H9 (cell line): ENCODE measurements around the gene TMEM242. TPM values are rescaled to one million over a fixed set of nuclear protein-coding genes. Genes with fewer than 3 reads are reported as not detected.

Source experiments
- DNase-seq: peaks from one replicate; pipeline ENCODE4 v3.0.0-alpha.2; 2017
- H2AFZ ChIP-seq: one replicate; pipeline ENCODE4 v1.6.1; 2013; ENCODE audit warnings: mild to moderate bottlenecking, low read length, control low read depth, moderate library complexity
- H2AK5ac ChIP-seq: 2 replicates; pipeline ENCODE4 v1.6.1; 2013; ENCODE audit warnings: low read length, control low read depth, mixed read lengths; ENCODE audit not compliant: insufficient read length
- H2BK120ac ChIP-seq: one replicate; pipeline ENCODE4 v1.6.1; 2013; ENCODE audit warnings: low read depth, mild to moderate bottlenecking, low read length, control low read depth, inconsistent platforms; ENCODE audit not compliant: poor library complexity, severe bottlenecking
- H2BK12ac ChIP-seq: 2 replicates; pipeline ENCODE4 v1.6.1; 2013; ENCODE audit warnings: low read length, control low read depth, mixed read lengths, low read depth; ENCODE audit not compliant: insufficient read length
- H2BK15ac ChIP-seq: 2 replicates; pipeline ENCODE4 v1.6.1; 2013; ENCODE audit warnings: low read depth, low read length, control low read depth
- H2BK20ac ChIP-seq: one replicate; pipeline ENCODE4 v1.6.1; 2013; ENCODE audit warnings: low read depth, mild to moderate bottlenecking, low read length, control low read depth, inconsistent platforms; ENCODE audit not compliant: poor library complexity, severe bottlenecking
- H2BK5ac ChIP-seq: 2 replicates; pipeline ENCODE4 v1.6.1; 2013; ENCODE audit warnings: low read length, control low read depth, mixed read lengths; ENCODE audit not compliant: insufficient read length
- H3K14ac ChIP-seq: 2 replicates; pipeline ENCODE4 v1.6.1; 2013; ENCODE audit warnings: low read length, control low read depth; ENCODE audit not compliant: insufficient read depth
- H3K18ac ChIP-seq: 2 replicates; pipeline ENCODE4 v1.6.1; 2013; ENCODE audit warnings: low read depth, mild to moderate bottlenecking, mixed read lengths, low read length, control low read depth; ENCODE audit not compliant: insufficient read length
- H3K23ac ChIP-seq: 2 replicates; pipeline ENCODE4 v1.6.1; 2013; ENCODE audit warnings: low read length, control low read depth, mixed read lengths, low read depth; ENCODE audit not compliant: insufficient read length
- H3K23me2 ChIP-seq: 2 replicates; pipeline ENCODE4 v1.6.1; 2013; ENCODE audit warnings: low read depth, mild to moderate bottlenecking, mixed read lengths, low read length, control low read depth; ENCODE audit not compliant: insufficient read length, poor library complexity, severe bottlenecking
- H3K27ac ChIP-seq: 2 replicates; pipeline ENCODE4 v1.5.1; 2013; ENCODE audit warnings: low read length, control low read depth, mixed read lengths, low read depth; ENCODE audit not compliant: insufficient read length
- H3K27me3 ChIP-seq: 2 replicates; pipeline ENCODE4 v1.6.1; 2013; ENCODE audit warnings: low read length, control low read depth, inconsistent platforms; ENCODE audit not compliant: insufficient read depth
- H3K4ac ChIP-seq: 2 replicates; pipeline ENCODE4 v1.6.1; 2013; ENCODE audit warnings: low read depth, mild to moderate bottlenecking, control low read depth, inconsistent platforms, low read length, moderate library complexity
- H3K4me1 ChIP-seq: 2 replicates; pipeline ENCODE4 v1.6.1; 2013; ENCODE audit warnings: low read length, control low read depth, inconsistent platforms; ENCODE audit not compliant: insufficient read depth
- H3K4me2 ChIP-seq: 2 replicates; pipeline ENCODE4 v1.6.1; 2013; ENCODE audit warnings: low read length, control low read depth, mixed read lengths; ENCODE audit not compliant: insufficient read length, insufficient read depth
- H3K56ac ChIP-seq: 2 replicates; pipeline ENCODE4 v1.6.1; 2013; ENCODE audit warnings: low read depth, mild to moderate bottlenecking, mixed read lengths, low read length, control low read depth; ENCODE audit not compliant: insufficient read length
- H3K79me1 ChIP-seq: 2 replicates; pipeline ENCODE4 v1.6.1; 2013; ENCODE audit warnings: low read depth, mild to moderate bottlenecking, moderate library complexity, low read length, control low read depth, inconsistent platforms; ENCODE audit not compliant: insufficient read depth, poor library complexity, severe bottlenecking
- H3K79me2 ChIP-seq: 2 replicates; pipeline ENCODE4 v1.6.1; 2013; ENCODE audit warnings: low read length, control low read depth, inconsistent platforms; ENCODE audit not compliant: insufficient read depth
- H3K9ac ChIP-seq: 2 replicates; pipeline ENCODE4 v1.6.1; 2013; ENCODE audit warnings: low read length, control low read depth, mixed read lengths; ENCODE audit not compliant: insufficient read length; ENCODE audit errors: extremely low read depth
- H3K9me3 ChIP-seq: one replicate; pipeline ENCODE4 v1.6.1; 2013; ENCODE audit warnings: low read depth, low read length, inconsistent platforms; ENCODE audit not compliant: control insufficient read depth
- H3T11ph ChIP-seq: one replicate; pipeline ENCODE4 v1.6.1; 2013; ENCODE audit warnings: mild to moderate bottlenecking, low read length, control low read depth, inconsistent platforms
- H4K20me1 ChIP-seq: one replicate; pipeline ENCODE4 v1.6.1; 2013; ENCODE audit not compliant: control insufficient read depth, insufficient read length, insufficient read depth
- H4K5ac ChIP-seq: 2 replicates; pipeline ENCODE4 v1.6.1; 2013; ENCODE audit warnings: low read depth, mild to moderate bottlenecking, mixed read lengths, low read length, control low read depth; ENCODE audit not compliant: insufficient read length
- H4K8ac ChIP-seq: replicated peaks from 2 replicates; pipeline ENCODE4 v1.6.1; 2013; ENCODE audit warnings: low read length, control low read depth, mixed read lengths, low read depth; ENCODE audit not compliant: insufficient read length
- H4K91ac ChIP-seq: 2 replicates; pipeline ENCODE4 v1.6.1; 2013; ENCODE audit warnings: low read depth, mild to moderate bottlenecking, moderate library complexity, mixed read lengths, low read length, control low read depth; ENCODE audit not compliant: insufficient read length
- H3K27ac Mint-ChIP-seq, 3 experiments: 2 replicates in 2 of 3; 3 replicates in 1 of 3; pipeline ENCODE4 v1.8.0; 2020 to 2021; ENCODE audit warnings: mixed read lengths in 3 of 3, mild to moderate bottlenecking in 1 of 3, moderate library complexity in 1 of 3
- H3K27me3 Mint-ChIP-seq: 2 replicates; pipeline ENCODE4 v1.8.0; 2021; ENCODE audit warnings: low read depth, mild to moderate bottlenecking, moderate library complexity, mixed read lengths
- H3K36me3 Mint-ChIP-seq, 3 experiments: 2 replicates in 2 of 3; 3 replicates in 1 of 3; pipeline ENCODE4 v1.8.0; 2020 to 2021; ENCODE audit warnings: low read depth in 3 of 3, mixed read lengths in 3 of 3; ENCODE audit not compliant: insufficient read depth in 1 of 3
- H3K4me1 Mint-ChIP-seq, 2 experiments: 2 replicates each; pipeline ENCODE4 v1.8.0; 2020; ENCODE audit warnings: mixed read lengths in 2 of 2
- H3K4me3 Mint-ChIP-seq, 2 experiments: 2 replicates in 1 of 2; 3 replicates in 1 of 2; pipeline ENCODE4 v1.8.0; 2020 to 2021; ENCODE audit warnings: mild to moderate bottlenecking in 2 of 2, mixed read lengths in 2 of 2, moderate library complexity in 1 of 2
- H3K9me3 Mint-ChIP-seq, 2 experiments: 2 replicates in 1 of 2; 3 replicates in 1 of 2; pipeline ENCODE4 v1.8.0; 2020; ENCODE audit warnings: mild to moderate bottlenecking in 2 of 2, mixed read lengths in 2 of 2, moderate library complexity in 1 of 2
- WGBS: extraction: QIAGEN DNeasy Blood & Tissue Kit; methylation state at CpG from one replicate; pipeline ENCODE4 v1.1.7; 2013; ENCODE audit warnings: missing lambda C conversion rate, low lambda C conversion rate, mixed read lengths; ENCODE audit not compliant: insufficient read length; ENCODE audit errors: extremely low coverage; 5-methylcytosine and 5-hydroxymethylcytosine counted together
- total RNA-seq: library from RNA; stranded (reverse); gene quantifications from 2 replicates; pipeline ENCODE4 v1.2.1, GENCODE V29; 2021
- TF ChIP-seq, protein P1 (sequence below): fragments of 200-600 bp; sonication (generic); conservative IDR thresholded peaks from 3 replicates; pipeline ENCODE4 v1.8.0; 2021; ENCODE audit warnings: antibody characterized with exemption, mild to moderate bottlenecking

Gene TMEM242
- total RNA-seq, 1 experiment from 2014 or later: 10.5 TPM

DNA sequence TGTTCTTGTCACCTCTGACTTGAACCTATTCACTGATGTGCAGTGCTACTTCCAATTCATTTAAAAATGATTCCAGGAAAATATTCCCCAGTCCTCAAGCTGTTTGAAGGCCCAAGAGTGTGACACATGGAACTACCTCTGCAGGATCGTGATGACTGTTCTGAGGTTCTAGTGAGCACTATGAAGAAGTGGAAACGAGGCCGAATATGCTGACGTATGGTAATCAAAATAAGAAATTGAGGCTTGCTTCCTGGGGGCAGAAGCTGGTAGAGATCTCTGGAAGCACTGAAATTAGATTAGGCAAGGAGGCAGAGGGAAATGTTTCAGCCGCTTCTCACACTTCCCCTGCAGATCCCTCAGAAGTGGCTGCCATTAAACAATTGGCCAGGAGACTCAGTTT, 15.7 kb downstream of the TMEM242 start:
- H2BK120ac ChIP-seq: no peak overlapping the region
- no peaks in the 10 kb centered on the region for H3K9me3 ChIP-seq
- H2AFZ ChIP-seq: no peak overlapping the region
- no peaks in the 10 kb centered on the region for H3K79me2 ChIP-seq
- H2BK5ac ChIP-seq: no peak overlapping the region
- no peak overlapping the region for H4K5ac ChIP-seq
- H2BK20ac ChIP-seq: no peak overlapping the region
- Mint-ChIP-seq H3K4me3 (no peak overlapping the region), H3K27ac (peak overlapping the region in 1 of 3 experiments; percentile 17; a peak in 1 of 7 replicates), H3K27me3 (no peaks in the 10 kb centered on the region), H3K36me3 (peaks cover 12 to 15% (median 13%) of the 10 kb centered on the region in 3 experiments; a peak in 6 of 7 replicates), H3K9me3 (no peaks in the 10 kb centered on the region), H3K4me1 (peaks cover 5 to 16% of the 10 kb centered on the region in 2 experiments)
- H3K27ac ChIP-seq: no peak overlapping the region
- no peak overlapping the region for H3K56ac ChIP-seq
- H3K18ac ChIP-seq: no peak overlapping the region
- H3K79me1 ChIP-seq: no peaks in the 10 kb centered on the region
- H2AK5ac ChIP-seq: no peak overlapping the region
- H3K4ac ChIP-seq: no peak overlapping the region
- H3T11ph ChIP-seq: no peak overlapping the region
- DNase-seq: no peak
- H2BK15ac ChIP-seq: no peak overlapping the region
- H3K4me1 ChIP-seq: 0 out of 2 replicates have a peak, but pooled peaks cover 2% of the 10 kb centered on the region
- H3K4me2 ChIP-seq: no peak overlapping the region
- no peak overlapping the region for H4K8ac ChIP-seq
- H3K14ac ChIP-seq: no peak overlapping the region
- TF ChIP-seq, protein P1, sequence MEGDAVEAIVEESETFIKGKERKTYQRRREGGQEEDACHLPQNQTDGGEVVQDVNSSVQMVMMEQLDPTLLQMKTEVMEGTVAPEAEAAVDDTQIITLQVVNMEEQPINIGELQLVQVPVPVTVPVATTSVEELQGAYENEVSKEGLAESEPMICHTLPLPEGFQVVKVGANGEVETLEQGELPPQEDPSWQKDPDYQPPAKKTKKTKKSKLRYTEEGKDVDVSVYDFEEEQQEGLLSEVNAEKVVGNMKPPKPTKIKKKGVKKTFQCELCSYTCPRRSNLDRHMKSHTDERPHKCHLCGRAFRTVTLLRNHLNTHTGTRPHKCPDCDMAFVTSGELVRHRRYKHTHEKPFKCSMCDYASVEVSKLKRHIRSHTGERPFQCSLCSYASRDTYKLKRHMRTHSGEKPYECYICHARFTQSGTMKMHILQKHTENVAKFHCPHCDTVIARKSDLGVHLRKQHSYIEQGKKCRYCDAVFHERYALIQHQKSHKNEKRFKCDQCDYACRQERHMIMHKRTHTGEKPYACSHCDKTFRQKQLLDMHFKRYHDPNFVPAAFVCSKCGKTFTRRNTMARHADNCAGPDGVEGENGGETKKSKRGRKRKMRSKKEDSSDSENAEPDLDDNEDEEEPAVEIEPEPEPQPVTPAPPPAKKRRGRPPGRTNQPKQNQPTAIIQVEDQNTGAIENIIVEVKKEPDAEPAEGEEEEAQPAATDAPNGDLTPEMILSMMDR: no peak
- WGBS: no CpG with 5 or more reads among the region's 5 CpGs
- H4K91ac ChIP-seq: no peak overlapping the region
- no peaks in the 10 kb centered on the region for H3K27me3 ChIP-seq
- H4K20me1 ChIP-seq: no peaks in the 10 kb centered on the region
- no peak overlapping the region for H3K9ac ChIP-seq
- H3K23ac ChIP-seq: no peak overlapping the region
- H2BK12ac ChIP-seq: no peak overlapping the region
- H3K23me2 ChIP-seq: no peaks in the 10 kb centered on the region
